Measurements from ENCODE around the gene PRKCE. TPM values are rescaled to one million over a fixed set of nuclear protein-coding genes. Genes with fewer than 3 reads are reported as not detected.

PRKCE gene
- polyA plus RNA-seq, 3 donors = 1.3 to 7.7 (median 2.3) TPM

GRCh38 chr2:45833968-45834344 is 182.5 kb downstream of the PRKCE start:
- no peaks in the 10 kb centered on the region for H3K27me3 ChIP-seq (ENCODE audit: control insufficient read depth in 2 of 2, insufficient read depth in 2 of 2, low read length in 2 of 2)
- H3K9me3 ChIP-seq (replicated peaks in 1 of 2; ENCODE audit: control insufficient read depth in 1 of 2, insufficient read depth in 1 of 2, low read length in 2 of 2) = peaks cover 13 to 15% of the 10 kb centered on the region in 2 donors
- H3K27ac ChIP-seq (ENCODE audit: low read depth in 1 of 2, low read length in 2 of 2) = peak overlapping the region in 1 of 2 donors; percentile 12
- Mint-ChIP-seq H3K36me3 (peaks cover 0 to 2% of the 10 kb centered on the region in 2 donors), H3K9me3 (peaks cover 12 to 23% (median 21%) of the 10 kb centered on the region in 7 donors), H3K4me3 (peak overlapping the region in 1 of 2 donors; percentile 39), H3K4me1 (peaks cover 42% of the 10 kb centered on the region), H3K27ac (peak overlapping the region in 4 of 7 donors; percentile 5 to 86 (median 50)), H3K27me3 (ENCODE audit: low read depth in 3 of 3) (peaks cover 0 to 1% (median 1%) of the 10 kb centered on the region in 3 donors)
- no peak overlapping the region for H3K9ac ChIP-seq (ENCODE audit: insufficient read depth, low read length, poor library complexity, severe bottlenecking)
- no peak for TF ChIP-seq CTCF (IDR thresholded peaks at IDR 0.05)
- 6% methylated on average over 2 of the region's 3 CpGs for WGBS (ENCODE audit: insufficient coverage)
- peaks cover 30 to 42% of the 10 kb centered on the region in 2 donors for H3K4me1 ChIP-seq (ENCODE audit: control insufficient read depth in 1 of 2, insufficient read depth in 2 of 2, low read length in 2 of 2)
- H3K4me2 ChIP-seq (replicated peaks; ENCODE audit: extremely low read depth, low read length, poor library complexity, severe bottlenecking) = no peak overlapping the region
- no peaks in the 10 kb centered on the region for H3K36me3 ChIP-seq (replicated peaks in 1 of 2; ENCODE audit: control insufficient read depth in 1 of 2, insufficient read depth in 2 of 2, low read length in 2 of 2)
- H2AFZ ChIP-seq (ENCODE audit: insufficient read depth, low read depth, low read length, poor library complexity, severe bottlenecking) = no peak overlapping the region
- intact Hi-C loops (cut with micrococcal nuclease) = no loop called here
- H3K79me2 ChIP-seq (ENCODE audit: insufficient read depth, low read length) = peaks cover 17% of the 10 kb centered on the region
- DNase-seq = peak; percentile 39 to 51 (median 47)
- no peaks in the 10 kb centered on the region for H4K20me1 ChIP-seq (ENCODE audit: insufficient read depth, low read length)
- H3K4me3 ChIP-seq (replicated peaks in 1 of 3; ENCODE audit: low read depth in 2 of 3, low read length in 3 of 3) = no peak overlapping the region

- H3K27ac ChIP-seq (ENCODE audit: low read depth in 1 of 2, low read length in 2 of 2) = peak overlapping the region in 1 of 2 donors; percentile 12
- no peak for DNase-seq
- no peaks in the 10 kb centered on the region for H3K36me3 ChIP-seq (replicated peaks in 1 of 2; ENCODE audit: control insufficient read depth in 1 of 2, insufficient read depth in 2 of 2, low read length in 2 of 2)
- no peak for TF ChIP-seq CTCF (IDR thresholded peaks at IDR 0.05)
- no peak overlapping the region for H3K9ac ChIP-seq (ENCODE audit: insufficient read depth, low read length, poor library complexity, severe bottlenecking)
- peaks cover 0 to 2% of the 10 kb centered on the region in 2 donors for H3K36me3 Mint-ChIP-seq
- H3K4me1 ChIP-seq (ENCODE audit: control insufficient read depth in 1 of 2, insufficient read depth in 2 of 2, low read length in 2 of 2) = peaks cover 30 to 42% of the 10 kb centered on the region in 2 donors
- H4K20me1 ChIP-seq (ENCODE audit: insufficient read depth, low read length) = no peaks in the 10 kb centered on the region
- H3K9me3 ChIP-seq (replicated peaks in 1 of 2; ENCODE audit: control insufficient read depth in 1 of 2, insufficient read depth in 1 of 2, low read length in 2 of 2) = peaks cover 13 to 15% of the 10 kb centered on the region in 2 donors
- intact Hi-C loops (cut with micrococcal nuclease) = no loop called here
- WGBS (ENCODE audit: insufficient coverage) = no CpG with 5 or more reads among the region's 6 CpGs
- H3K27me3 ChIP-seq (ENCODE audit: control insufficient read depth in 2 of 2, insufficient read depth in 2 of 2, low read length in 2 of 2) = no peaks in the 10 kb centered on the region
- H3K9me3 Mint-ChIP-seq = peaks cover 12 to 22% (median 19%) of the 10 kb centered on the region in 7 donors
- peaks cover 44% of the 10 kb centered on the region for H3K4me1 Mint-ChIP-seq
- peaks cover 18% of the 10 kb centered on the region for H3K79me2 ChIP-seq (ENCODE audit: insufficient read depth, low read length)
- no peak overlapping the region for H2AFZ ChIP-seq (ENCODE audit: insufficient read depth, low read depth, low read length, poor library complexity, severe bottlenecking)
- peaks cover 0 to 3% (median 1%) of the 10 kb centered on the region in 3 donors for H3K27me3 Mint-ChIP-seq (ENCODE audit: low read depth in 3 of 3)
- peak overlapping the region in 3 of 7 donors; percentile 40 to 86 (median 60) for H3K27ac Mint-ChIP-seq
- H3K4me2 ChIP-seq (replicated peaks; ENCODE audit: extremely low read depth, low read length, poor library complexity, severe bottlenecking) = no peak overlapping the region
- no peak overlapping the region for H3K4me3 ChIP-seq (replicated peaks in 1 of 3; ENCODE audit: low read depth in 2 of 3, low read length in 3 of 3)
- no peak overlapping the region for H3K4me3 Mint-ChIP-seq
Observed at GRCh38 chr2:45834372-45834771, 182.9 kb downstream of the PRKCE start.
